HFFc6 (cell line): ENCODE results near the gene OR5J2. TPM values are rescaled to one million over a fixed set of nuclear protein-coding genes. Genes with fewer than 3 reads are reported as not detected.
"Not testable (repeated sequence)": the region's sequence is repeated elsewhere in the genome, so short reads cannot be mapped to it uniquely, and the experiment has no call there.

Source experiments
- DNase-seq: peaks from one replicate; pipeline ENCODE4 v3.0.0-alpha.2; 2018
- H3K27ac Mint-ChIP-seq: 2 replicates; pipeline ENCODE4 v1.8.0; 2020; ENCODE audit warnings: mild to moderate bottlenecking, mixed read lengths
- H3K27me3 Mint-ChIP-seq: 2 replicates; pipeline ENCODE4 v1.8.0; 2021; ENCODE audit warnings: mild to moderate bottlenecking, moderate library complexity, mixed read lengths; ENCODE audit not compliant: insufficient read depth
- H3K36me3 Mint-ChIP-seq: 2 replicates; pipeline ENCODE4 v1.8.0; 2021; ENCODE audit warnings: low read depth, mixed read lengths
- H3K4me1 Mint-ChIP-seq: 2 replicates; pipeline ENCODE4 v1.8.0; 2020; ENCODE audit warnings: low read depth, mixed read lengths
- H3K4me3 Mint-ChIP-seq: 2 replicates; pipeline ENCODE4 v1.8.0; 2020; ENCODE audit warnings: mild to moderate bottlenecking, moderate library complexity, mixed read lengths
- H3K9me3 Mint-ChIP-seq: 2 replicates; pipeline ENCODE4 v1.8.0; 2020; ENCODE audit warnings: mild to moderate bottlenecking, mixed read lengths
- CTCF ChIP-seq: fragments of 200-600 bp; sonication (generic); IDR thresholded peaks from 2 replicates; pipeline ENCODE4 v1.5.0; 2021; ENCODE audit warnings: antibody characterized with exemption, mild to moderate bottlenecking
- long read RNA-seq: library from polyadenylated mRNA; unstranded; transcript quantifications from one replicate; pipeline ENCODE4 v2.0.0, GENCODE V29; 2019
- total RNA-seq, 6 experiments: library from RNA; stranded (reverse); fragmentation: NEBNext Ultra II Directional; extraction: Animal tissue kit (Norgen Biotek cat#: 25700); gene quantifications; 2 replicates in 1 of 6; 3 replicates in 5 of 6; pipeline ENCODE4 v1.2.3, GENCODE V29; 2021

OR5J2 gene
- total RNA-seq = not detected
- long read RNA-seq = 0 reads

GRCh38 chr11:56176318-56176717 lies at the start of gene OR5J2:
Gene OR5J2 (plus strand): TSS chr11:56176618. CDS start chr11:56176618, 0 bp downstream.
- peaks cover 28% of the 10 kb centered on the region for H3K9me3 Mint-ChIP-seq
- H3K4me1 Mint-ChIP-seq = no peaks in the 10 kb centered on the region
- H3K27me3 Mint-ChIP-seq = no peaks in the 10 kb centered on the region
- no peaks in the 10 kb centered on the region for H3K36me3 Mint-ChIP-seq
- TF ChIP-seq CTCF = no peak
- DNase-seq = no peak
- H3K27ac Mint-ChIP-seq = no peak within 1 kb of the TSS
- H3K4me3 Mint-ChIP-seq = no peak within 1 kb of the TSS

- DNase-seq = no peak
- peaks cover 36% of the 10 kb centered on the region for H3K9me3 Mint-ChIP-seq
- no peak within 1 kb of the TSS for H3K27ac Mint-ChIP-seq
- no peak for TF ChIP-seq CTCF
- peaks cover 3% of the 10 kb centered on the region; the same call in 1 of the 2 replicates for H3K36me3 Mint-ChIP-seq
- no peaks in the 10 kb centered on the region for H3K4me1 Mint-ChIP-seq
- no peaks in the 10 kb centered on the region; the same call in 1 of the 2 replicates for H3K27me3 Mint-ChIP-seq
- H3K4me3 Mint-ChIP-seq = no peak within 1 kb of the TSS
Observed at GRCh38 chr11:56140151-56140661, 36.2 kb upstream of the OR5J2 start, which contains the start of gene OR8J3. Gene OR8J3 (minus strand): TSS chr11:56140201. CDS start chr11:56137718, 2,483 bp downstream.

GRCh38 chr11:56143681-56144080 lies 32.7 kb upstream of the OR5J2 start:
- not testable (repeated sequence) for H3K27ac Mint-ChIP-seq, DNase-seq, H3K4me3 Mint-ChIP-seq, H3K27me3 Mint-ChIP-seq, H3K4me1 Mint-ChIP-seq, H3K36me3 Mint-ChIP-seq
- peaks cover 33% of the 10 kb centered on the region for H3K9me3 Mint-ChIP-seq

- Mint-ChIP-seq H3K4me1 (no peaks in the 10 kb centered on the region), H3K4me3 (no peak overlapping the region), H3K36me3 (no peaks in the 10 kb centered on the region), H3K9me3 (peaks cover 42% of the 10 kb centered on the region), H3K27ac (no peak overlapping the region), H3K27me3 (no peaks in the 10 kb centered on the region; the same call in 1 of the 2 replicates)
- DNase-seq = no peak
- no peak for TF ChIP-seq CTCF
Observed at GRCh38 chr11:56151376-56151775, 25.0 kb upstream of the OR5J2 start.

GRCh38 chr11:56152333-56152732 lies 24.1 kb upstream of the OR5J2 start:
- no peak for DNase-seq
- H3K36me3 Mint-ChIP-seq = no peaks in the 10 kb centered on the region
- no peak for TF ChIP-seq CTCF
- H3K4me1 Mint-ChIP-seq = no peaks in the 10 kb centered on the region
- no peaks in the 10 kb centered on the region; the same call in 1 of the 2 replicates for H3K27me3 Mint-ChIP-seq
- H3K9me3 Mint-ChIP-seq = peaks cover 48% of the 10 kb centered on the region
- no peak overlapping the region for H3K4me3 Mint-ChIP-seq
- no peak overlapping the region for H3K27ac Mint-ChIP-seq

GRCh38 chr11:56160217-56160616 lies 16.2 kb upstream of the OR5J2 start, which contains the start of gene OR8K5:
Gene OR8K5 (minus strand): TSS chr11:56160317. CDS start chr11:56160317, 0 bp downstream.
- H3K9me3 Mint-ChIP-seq = peaks cover 8% of the 10 kb centered on the region
- DNase-seq = no peak
- TF ChIP-seq CTCF = no peak
- no peaks in the 10 kb centered on the region for H3K4me1 Mint-ChIP-seq
- no peak within 1 kb of the TSS for H3K27ac Mint-ChIP-seq
- H3K36me3 Mint-ChIP-seq = no peaks in the 10 kb centered on the region
- no peak within 1 kb of the TSS for H3K4me3 Mint-ChIP-seq
- H3K27me3 Mint-ChIP-seq = no peaks in the 10 kb centered on the region
